ENCODE measurements around the gene AMOTL1.

AMOTL1 gene

DNA sequence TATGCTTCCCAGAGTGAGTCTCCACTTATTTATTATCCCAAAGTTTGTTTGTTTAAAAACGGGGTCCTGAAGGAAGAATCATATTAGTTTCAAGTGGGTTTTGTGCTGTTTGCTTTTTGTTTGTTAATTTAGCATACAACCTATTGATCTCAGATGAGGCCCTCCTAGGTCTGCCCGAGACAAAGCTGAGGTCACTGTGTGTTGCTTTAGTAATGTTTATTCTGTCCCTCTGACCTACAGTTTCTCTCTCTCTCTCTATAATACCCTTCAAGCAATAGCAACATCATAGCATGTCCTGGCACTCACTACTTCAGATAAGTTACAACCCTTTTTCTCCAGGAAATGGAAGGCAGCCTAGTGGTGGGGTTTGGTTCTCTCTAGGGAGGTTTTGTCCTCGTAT, 63.4 kb downstream of the AMOTL1 start:
- no peak for DNase-seq (ENCODE audit: insufficient read length, low spot score)
- TF ChIP-seq, protein P1, sequence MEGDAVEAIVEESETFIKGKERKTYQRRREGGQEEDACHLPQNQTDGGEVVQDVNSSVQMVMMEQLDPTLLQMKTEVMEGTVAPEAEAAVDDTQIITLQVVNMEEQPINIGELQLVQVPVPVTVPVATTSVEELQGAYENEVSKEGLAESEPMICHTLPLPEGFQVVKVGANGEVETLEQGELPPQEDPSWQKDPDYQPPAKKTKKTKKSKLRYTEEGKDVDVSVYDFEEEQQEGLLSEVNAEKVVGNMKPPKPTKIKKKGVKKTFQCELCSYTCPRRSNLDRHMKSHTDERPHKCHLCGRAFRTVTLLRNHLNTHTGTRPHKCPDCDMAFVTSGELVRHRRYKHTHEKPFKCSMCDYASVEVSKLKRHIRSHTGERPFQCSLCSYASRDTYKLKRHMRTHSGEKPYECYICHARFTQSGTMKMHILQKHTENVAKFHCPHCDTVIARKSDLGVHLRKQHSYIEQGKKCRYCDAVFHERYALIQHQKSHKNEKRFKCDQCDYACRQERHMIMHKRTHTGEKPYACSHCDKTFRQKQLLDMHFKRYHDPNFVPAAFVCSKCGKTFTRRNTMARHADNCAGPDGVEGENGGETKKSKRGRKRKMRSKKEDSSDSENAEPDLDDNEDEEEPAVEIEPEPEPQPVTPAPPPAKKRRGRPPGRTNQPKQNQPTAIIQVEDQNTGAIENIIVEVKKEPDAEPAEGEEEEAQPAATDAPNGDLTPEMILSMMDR (IDR thresholded peaks at IDR 0.05; ENCODE audit: insufficient read depth, missing control alignments), result no peak
- FAIRE-seq, result no peak

DNA sequence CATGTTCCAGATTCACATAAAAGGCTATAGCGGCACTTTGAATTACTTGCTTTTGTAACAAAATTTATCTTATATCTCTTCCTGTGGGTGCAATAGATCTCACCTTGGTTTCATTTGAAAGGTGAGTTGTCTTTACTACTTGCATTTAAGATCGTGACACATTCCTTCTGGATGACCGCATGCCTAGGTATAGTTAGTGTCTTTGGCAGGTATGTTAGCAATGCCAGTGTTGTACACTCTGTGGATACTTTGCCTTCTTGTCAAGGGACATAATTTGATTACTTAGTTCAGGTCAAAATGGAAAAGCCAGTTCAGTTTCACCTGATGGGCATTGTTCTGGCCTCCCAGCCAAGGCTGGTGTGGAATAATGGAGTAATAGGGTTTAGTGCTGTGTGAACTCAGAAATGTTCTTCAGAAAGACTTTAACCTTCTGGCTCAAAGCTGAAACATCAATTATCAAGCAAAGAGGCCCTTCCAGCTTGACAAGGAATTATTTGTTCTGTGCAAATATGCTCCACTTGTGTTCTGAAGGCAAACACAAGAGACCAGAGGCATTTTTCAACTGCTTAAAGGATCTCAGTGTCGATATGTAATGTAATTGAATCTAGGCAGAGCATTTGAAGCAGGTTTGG, 64.6 kb downstream of the AMOTL1 start:
- TF ChIP-seq, protein P1 (IDR thresholded peaks at IDR 0.05; ENCODE audit: insufficient read depth, missing control alignments), result no peak
- FAIRE-seq (no peak), DNase-seq (ENCODE audit: insufficient read length, low spot score) (no peak)

DNA sequence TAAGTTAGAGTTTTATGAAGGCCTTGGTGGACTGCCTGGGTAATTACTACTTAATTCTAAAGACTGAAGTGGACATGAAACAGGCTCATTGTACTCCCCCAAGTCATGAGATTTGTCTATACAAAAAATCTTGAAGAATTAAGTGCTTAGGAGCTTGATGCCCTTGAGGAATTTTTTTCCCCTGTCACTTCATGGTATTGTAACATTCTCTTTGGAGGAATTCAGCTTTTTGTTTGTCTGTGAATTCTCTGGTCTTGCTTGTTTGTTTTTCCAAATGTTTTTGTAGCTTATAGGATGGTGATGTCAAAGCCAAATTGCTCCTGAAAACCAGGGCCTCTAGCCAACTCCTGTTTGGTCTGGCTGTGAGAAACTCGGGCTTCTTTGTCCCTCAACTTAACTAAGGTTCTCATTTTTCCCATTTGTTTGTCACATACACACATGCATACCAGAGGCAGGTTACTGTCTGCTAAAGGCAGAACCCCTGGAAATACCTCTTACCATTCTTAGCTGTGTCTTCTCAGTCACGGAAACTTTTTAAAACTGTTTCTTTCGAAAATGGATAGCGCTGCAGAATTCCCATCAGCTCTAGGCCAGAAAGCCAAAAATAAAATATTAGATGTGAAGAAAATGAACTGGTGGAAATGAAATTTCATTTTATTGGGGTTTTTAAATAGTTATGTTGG, 66.9 kb downstream of the AMOTL1 start:
- TF ChIP-seq, protein P1 (IDR thresholded peaks at IDR 0.05; ENCODE audit: insufficient read depth, missing control alignments), result no peak
- DNase-seq (ENCODE audit: insufficient read length, low spot score) (no peak), FAIRE-seq (peak; percentile 25)

DNA sequence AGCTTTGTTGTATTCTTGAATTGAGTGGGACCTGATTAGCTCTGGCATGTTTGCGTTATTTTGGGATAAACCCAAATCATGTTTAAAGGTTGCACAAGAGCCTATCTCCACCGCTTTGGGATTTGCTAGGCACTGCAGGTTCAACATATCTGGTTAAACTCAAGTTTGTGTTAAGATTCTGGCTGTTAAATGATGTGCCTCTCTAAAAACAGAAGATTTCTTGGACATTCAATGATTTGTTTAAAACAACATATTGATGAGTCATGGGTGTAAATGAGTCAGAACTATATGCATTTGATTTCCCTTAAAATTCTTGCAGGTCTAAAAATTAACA, 67.4 kb downstream of the AMOTL1 start:
- DNase-seq (ENCODE audit: insufficient read length, low spot score), result no peak
- TF ChIP-seq, protein P1 (IDR thresholded peaks at IDR 0.05; ENCODE audit: insufficient read depth, missing control alignments), result no peak
- FAIRE-seq, result no peak

DNA sequence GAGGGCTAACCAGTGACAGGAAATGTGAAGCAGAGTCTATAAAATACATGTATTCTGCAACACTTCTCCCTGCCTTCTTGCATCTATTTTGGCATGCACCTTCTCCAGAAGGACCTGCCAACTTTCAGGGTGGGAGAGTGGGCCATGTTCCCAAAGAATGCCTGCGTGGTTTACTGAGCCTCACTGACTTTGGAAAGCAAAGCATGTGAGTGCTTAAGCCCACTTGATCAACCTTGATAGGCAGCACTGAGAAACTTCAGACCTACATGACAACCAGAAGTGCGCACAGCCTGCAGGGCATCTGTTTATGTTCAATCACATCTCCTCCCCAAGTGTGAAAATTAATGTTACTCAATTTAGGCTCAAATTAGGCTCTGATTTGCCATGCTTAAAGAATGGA, 69.2 kb downstream of the AMOTL1 start:
- DNase-seq (ENCODE audit: insufficient read length, low spot score) (no peak), FAIRE-seq (no peak)
- TF ChIP-seq, protein P1 (IDR thresholded peaks at IDR 0.05; ENCODE audit: insufficient read depth, missing control alignments), result no peak

DNA sequence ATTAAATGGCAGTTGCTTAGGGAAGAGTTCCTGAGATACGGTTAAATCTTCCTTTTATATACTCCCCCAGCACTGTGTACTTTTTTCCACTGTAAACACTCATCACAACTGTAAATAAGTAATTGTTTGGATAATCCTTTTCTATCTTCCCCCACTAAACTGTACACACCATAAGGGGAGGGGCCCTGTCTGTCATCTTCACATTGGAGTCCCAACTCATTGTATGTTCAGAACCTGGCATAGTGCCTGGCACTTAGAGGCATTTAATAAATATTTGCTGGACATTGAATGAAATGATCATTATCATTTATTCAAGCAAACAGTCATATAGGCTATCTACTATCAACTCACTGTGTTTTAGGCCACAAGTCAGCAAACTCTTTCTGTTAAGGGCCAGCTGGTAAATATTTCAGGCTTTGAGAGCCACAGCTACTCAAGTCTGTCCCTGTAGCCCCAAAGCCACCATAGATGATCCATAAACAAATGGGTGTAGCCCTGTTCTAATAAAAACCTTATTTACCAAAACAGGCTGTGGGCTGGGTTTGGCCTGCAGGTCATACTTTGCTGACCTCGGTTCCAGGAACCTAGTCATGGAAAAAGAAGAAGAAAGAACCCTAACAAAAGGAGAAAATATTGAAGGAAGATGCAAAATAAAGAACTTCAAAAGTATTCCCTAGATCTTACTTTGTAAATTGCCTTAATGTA, 70.0 kb downstream of the AMOTL1 start:
- FAIRE-seq, result no peak
- TF ChIP-seq, protein P1 (IDR thresholded peaks at IDR 0.05; ENCODE audit: insufficient read depth, missing control alignments), result no peak
- no peak for DNase-seq (ENCODE audit: insufficient read length, low spot score)

DNA sequence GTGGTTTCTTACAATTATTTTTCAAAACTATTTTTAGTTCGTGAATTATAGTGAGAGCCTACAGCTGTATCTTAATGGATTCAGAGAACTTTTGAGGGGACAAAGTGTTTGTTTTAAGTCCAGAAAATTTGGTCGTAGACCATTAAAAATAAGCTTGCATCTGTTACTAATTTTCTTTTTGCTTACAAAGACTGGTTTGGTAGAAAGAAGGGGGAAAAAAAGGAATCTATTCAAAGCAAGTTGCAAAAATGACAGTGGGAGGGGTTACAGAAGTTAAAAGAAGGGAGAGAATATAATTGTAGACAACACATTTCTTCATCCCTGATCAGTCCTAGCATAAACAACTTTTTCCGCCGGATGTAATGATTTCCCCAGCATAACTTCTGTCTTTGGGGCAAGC, 72.1 kb downstream of the AMOTL1 start:
- DNase-seq (ENCODE audit: insufficient read length, low spot score) (no peak), FAIRE-seq (no peak)
- TF ChIP-seq, protein P1 (IDR thresholded peaks at IDR 0.05; ENCODE audit: insufficient read depth, missing control alignments), result no peak
